ENCODE data around the gene TEKT1.

- no peak for TF ChIP-seq CTCF (IDR thresholded peaks at IDR 0.05 in 2 of 3, conservative IDR thresholded peaks at IDR 0.05 in 1 of 3; ENCODE audit: insufficient read depth in 2 of 3, low read depth in 1 of 3, low read length in 3 of 3)
- no peak for TF ChIP-seq ZBTB43 (CRISPR knock-in tag; IDR thresholded peaks at IDR 0.05)
- no peak for TF ChIP-seq IRF9 (tag; IDR thresholded peaks at IDR 0.05)
- no peak for TF ChIP-seq TRIM24 (IDR thresholded peaks at IDR 0.05)
- TF ChIP-seq EZH2 (IDR thresholded peaks at IDR 0.05; ENCODE audit: borderline replicate concordance, low read depth, low read length) = no peak
- no peak for TF ChIP-seq POLR2A (conservative IDR thresholded peaks at IDR 0.05)
- TF ChIP-seq SREBF2 (CRISPR knock-in tag; IDR thresholded peaks at IDR 0.05) = no peak
Observed at GRCh38 chr17:6796887-6797490, 34.5 kb downstream of the TEKT1 start.
